ENCODE measurements around the gene MAGI2. TPM values are rescaled to one million over a fixed set of nuclear protein-coding genes. Genes with fewer than 3 reads are reported as not detected.

MAGI2 gene
- total RNA-seq, 1 experiment from 2014 or later = 0.34 TPM

DNA sequence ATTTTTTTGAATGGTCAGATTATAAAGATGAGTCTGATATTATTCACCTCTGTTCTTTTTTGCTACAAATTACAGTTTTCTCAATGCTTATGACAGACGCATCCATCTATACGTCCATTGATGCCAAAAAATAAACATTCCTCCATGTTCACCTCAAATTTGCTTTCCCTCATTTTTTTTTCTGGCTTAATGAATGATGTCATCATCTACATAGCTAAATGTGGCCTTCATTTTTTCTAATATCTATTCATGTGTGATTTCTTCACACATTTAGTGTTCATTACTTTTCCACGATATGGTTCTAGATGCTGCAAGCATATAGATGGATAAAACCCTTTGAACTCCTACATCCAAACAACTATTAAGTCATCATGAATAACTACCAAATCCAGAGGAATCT, 163.1 kb downstream of the MAGI2 start:
- Histone ChIP-seq H3K27ac (ENCODE audit: low read depth, low read length, poor library complexity, severe bottlenecking) (no peak overlapping the region), H3K9me3 (ENCODE audit: low read depth, low read length, poor library complexity, severe bottlenecking) (no peaks in the 10 kb centered on the region), H3K36me3 (ENCODE audit: insufficient read depth, low read length, poor library complexity, severe bottlenecking) (no peaks in the 10 kb centered on the region), H3K4me3 (ENCODE audit: low read depth, low read length, poor library complexity, severe bottlenecking) (no peak overlapping the region), H3K27me3 (replicated peaks; ENCODE audit: insufficient read depth, low read depth, low read length, poor library complexity) (no peaks in the 10 kb centered on the region), H3K4me1 (ENCODE audit: insufficient read depth, low read length, poor library complexity, severe bottlenecking) (no peaks in the 10 kb centered on the region)
- BruUV-seq (replicated peaks) = no TSS peak
- ChIA-PET POLR2A (ENCODE audit: low non-redundant PET) (no interaction called here), CTCF (no interaction called here)
- TF ChIP-seq, protein P1, sequence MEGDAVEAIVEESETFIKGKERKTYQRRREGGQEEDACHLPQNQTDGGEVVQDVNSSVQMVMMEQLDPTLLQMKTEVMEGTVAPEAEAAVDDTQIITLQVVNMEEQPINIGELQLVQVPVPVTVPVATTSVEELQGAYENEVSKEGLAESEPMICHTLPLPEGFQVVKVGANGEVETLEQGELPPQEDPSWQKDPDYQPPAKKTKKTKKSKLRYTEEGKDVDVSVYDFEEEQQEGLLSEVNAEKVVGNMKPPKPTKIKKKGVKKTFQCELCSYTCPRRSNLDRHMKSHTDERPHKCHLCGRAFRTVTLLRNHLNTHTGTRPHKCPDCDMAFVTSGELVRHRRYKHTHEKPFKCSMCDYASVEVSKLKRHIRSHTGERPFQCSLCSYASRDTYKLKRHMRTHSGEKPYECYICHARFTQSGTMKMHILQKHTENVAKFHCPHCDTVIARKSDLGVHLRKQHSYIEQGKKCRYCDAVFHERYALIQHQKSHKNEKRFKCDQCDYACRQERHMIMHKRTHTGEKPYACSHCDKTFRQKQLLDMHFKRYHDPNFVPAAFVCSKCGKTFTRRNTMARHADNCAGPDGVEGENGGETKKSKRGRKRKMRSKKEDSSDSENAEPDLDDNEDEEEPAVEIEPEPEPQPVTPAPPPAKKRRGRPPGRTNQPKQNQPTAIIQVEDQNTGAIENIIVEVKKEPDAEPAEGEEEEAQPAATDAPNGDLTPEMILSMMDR (conservative IDR thresholded peaks at IDR 0.05; ENCODE audit: low read depth, low read length) = no peak
- TF ChIP-seq EZH2 (IDR thresholded peaks at IDR 0.05; ENCODE audit: borderline replicate concordance, low read depth, low read length, poor library complexity, severe bottlenecking) = no peak
- no peak for DNase-seq (ENCODE audit: low spot score)
- intact Hi-C loops (cut with micrococcal nuclease; ENCODE audit: unreplicated experiment) = no loop called here

DNA sequence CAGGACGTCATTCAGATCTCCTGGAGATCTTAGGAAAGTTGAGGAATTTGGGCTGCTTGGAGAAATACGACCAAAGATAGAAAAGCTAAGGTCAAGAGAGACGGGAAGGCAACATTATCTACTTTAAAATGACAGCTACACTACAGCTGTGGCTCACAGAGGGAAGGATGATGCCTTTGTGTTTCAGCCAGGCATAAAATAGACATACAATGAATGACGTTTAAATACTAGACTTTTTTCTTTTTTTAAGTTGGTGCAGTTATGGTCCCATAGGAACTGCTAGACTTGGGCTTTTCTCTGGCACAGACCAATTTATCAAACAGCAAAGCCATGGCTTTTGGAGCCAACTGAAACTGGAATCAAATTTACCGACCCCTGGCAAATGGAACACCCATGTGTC, 164.8 kb downstream of the MAGI2 start:
- H3K4me3 ChIP-seq (ENCODE audit: low read depth, low read length, poor library complexity, severe bottlenecking) = no peak overlapping the region
- DNase-seq (ENCODE audit: low spot score) = no peak
- no peaks in the 10 kb centered on the region for H3K4me1 ChIP-seq (ENCODE audit: insufficient read depth, low read length, poor library complexity, severe bottlenecking)
- no peak for TF ChIP-seq EZH2 (IDR thresholded peaks at IDR 0.05; ENCODE audit: borderline replicate concordance, low read depth, low read length, poor library complexity, severe bottlenecking)
- TF ChIP-seq, protein P1 (conservative IDR thresholded peaks at IDR 0.05; ENCODE audit: low read depth, low read length) = no peak
- H3K27me3 ChIP-seq (replicated peaks; ENCODE audit: insufficient read depth, low read depth, low read length, poor library complexity) = no peaks in the 10 kb centered on the region
- BruUV-seq (replicated peaks) = no TSS peak
- no peaks in the 10 kb centered on the region for H3K9me3 ChIP-seq (ENCODE audit: low read depth, low read length, poor library complexity, severe bottlenecking)
- CTCF ChIA-PET = no interaction called here
- intact Hi-C loops (cut with micrococcal nuclease; ENCODE audit: unreplicated experiment) = loop anchor here (10.0 kb wide), 1 partner anchor 704 kb away; no protein-coding TSS in a partner anchor
- H3K36me3 ChIP-seq (ENCODE audit: insufficient read depth, low read length, poor library complexity, severe bottlenecking) = no peaks in the 10 kb centered on the region
- POLR2A ChIA-PET (ENCODE audit: low non-redundant PET) = no interaction called here
- H3K27ac ChIP-seq (ENCODE audit: low read depth, low read length, poor library complexity, severe bottlenecking) = no peak overlapping the region

DNA sequence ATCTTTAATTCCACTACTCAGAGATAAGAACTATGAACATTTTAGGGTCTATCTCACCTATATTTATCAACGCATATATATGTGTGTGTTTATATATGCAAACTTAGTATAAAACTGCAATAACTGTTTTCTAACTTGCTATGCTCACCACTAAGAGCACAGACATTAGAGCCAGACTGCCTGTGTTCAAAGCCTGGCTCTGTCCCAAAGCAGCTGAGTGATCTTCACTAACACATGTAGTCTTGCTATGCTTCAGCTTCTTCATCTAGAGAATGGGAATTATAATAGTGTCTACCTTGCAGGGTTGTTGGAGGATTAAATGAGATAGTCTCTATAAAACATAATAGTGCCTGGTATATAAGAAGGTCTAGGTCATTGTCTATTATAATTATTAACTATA, 165.5 kb downstream of the MAGI2 start:
- Histone ChIP-seq H3K4me3 (ENCODE audit: low read depth, low read length, poor library complexity, severe bottlenecking) (no peak overlapping the region), H3K4me1 (ENCODE audit: insufficient read depth, low read length, poor library complexity, severe bottlenecking) (no peaks in the 10 kb centered on the region), H3K27me3 (replicated peaks; ENCODE audit: insufficient read depth, low read depth, low read length, poor library complexity) (no peaks in the 10 kb centered on the region), H3K27ac (ENCODE audit: low read depth, low read length, poor library complexity, severe bottlenecking) (no peak overlapping the region), H3K9me3 (ENCODE audit: low read depth, low read length, poor library complexity, severe bottlenecking) (no peaks in the 10 kb centered on the region), H3K36me3 (ENCODE audit: insufficient read depth, low read length, poor library complexity, severe bottlenecking) (no peaks in the 10 kb centered on the region)
- intact Hi-C loops (cut with micrococcal nuclease; ENCODE audit: unreplicated experiment) = loop anchor here (10.0 kb wide), 1 partner anchor 703 kb away; no protein-coding TSS in a partner anchor
- BruUV-seq (replicated peaks) = no TSS peak
- ChIA-PET POLR2A (ENCODE audit: low non-redundant PET) (no interaction called here), CTCF (interaction anchor here (1.5 kb wide), 1 partner anchor 10 kb away, joined by 4 read pairs; no protein-coding TSS in a partner anchor)
- no peak for DNase-seq (ENCODE audit: low spot score)
- no peak for TF ChIP-seq EZH2 (IDR thresholded peaks at IDR 0.05; ENCODE audit: borderline replicate concordance, low read depth, low read length, poor library complexity, severe bottlenecking)
- TF ChIP-seq, protein P1 (conservative IDR thresholded peaks at IDR 0.05; ENCODE audit: low read depth, low read length) = no peak

Measured in A673 (cell line).